Naive thymus-derived CD4-positive, alpha-beta T cell (primary cell): ENCODE measurements around the gene GABRQ. TPM values are rescaled to one million over a fixed set of nuclear protein-coding genes. Genes with fewer than 3 reads are reported as not detected.
"Not testable (repeated sequence)": the region's sequence is repeated elsewhere in the genome, so short reads cannot be mapped to it uniquely, and the experiment has no call there.

Experiments used
- ATAC-seq: fragments of 150-1000 bp; cut with Tn5 transposase; 2 replicates; pipeline ENCODE4 v1.10.0; 2021; ENCODE audit warnings: mild to moderate bottlenecking, moderate library complexity
- CTCF ChIA-PET: fragments of 350-600 bp; sonication (Branson Sonifier 250); formaldehyde crosslinking; loops from one replicate; lab custom pipeline; 2021; ENCODE audit warnings: antibody characterized with exemption; lab: Charles Lee
- POLR2A ChIA-PET: fragments of 350-600 bp; sonication (Branson Sonifier 250); formaldehyde crosslinking; loops from one replicate; lab custom pipeline; 2021; ENCODE audit warnings: antibody characterized with exemption, inconsistent platforms; lab: Charles Lee
- DNase-seq, 9 donors: peaks; one replicate each; pipeline versions ENCODE4 v3.0.0 to v3.0.0-alpha.2; 2020 to 2022; ENCODE audit warnings: mixed read lengths in 1 of 9
- H3K27ac ChIP-seq: one replicate; pipeline ENCODE4 v1.7.0; 2013; ENCODE audit warnings: mild to moderate bottlenecking, low read depth, low read length, moderate library complexity
- H3K27me3 ChIP-seq, 2 donors: one replicate each; pipeline ENCODE4 v1.7.0; 2013; ENCODE audit warnings: low read length in 2 of 2, mild to moderate bottlenecking in 2 of 2, moderate library complexity in 2 of 2; ENCODE audit not compliant: control insufficient read depth in 2 of 2, insufficient read depth in 2 of 2
- H3K36me3 ChIP-seq, 3 experiments: 1 replicate in 2 of 3; 2 replicates in 1 of 3; pipeline ENCODE4 v1.7.0; 2013; ENCODE audit warnings: low read length in 3 of 3, mild to moderate bottlenecking in 3 of 3, moderate library complexity in 1 of 3; ENCODE audit not compliant: insufficient read depth in 3 of 3, control insufficient read depth in 2 of 3
- H3K4me1 ChIP-seq, 2 donors: one replicate each; pipeline ENCODE4 v1.7.0; 2013; ENCODE audit warnings: low read length in 2 of 2, mild to moderate bottlenecking in 2 of 2, moderate library complexity in 1 of 2; ENCODE audit not compliant: control insufficient read depth in 2 of 2, insufficient read depth in 2 of 2
- H3K4me3 ChIP-seq: 2 replicates; pipeline ENCODE4 v1.7.0; 2013; ENCODE audit warnings: mild to moderate bottlenecking, low read length
- H3K9me3 ChIP-seq, 3 experiments: 1 replicate in 2 of 3; 2 replicates in 1 of 3; pipeline ENCODE4 v1.7.0; 2013; ENCODE audit warnings: low read length in 3 of 3; ENCODE audit not compliant: control insufficient read depth in 2 of 3
- H3K27ac Mint-ChIP-seq, 9 donors: one replicate each; pipeline ENCODE4 v1.8.0; 2020 to 2022; ENCODE audit warnings: mixed read lengths in 9 of 9, mild to moderate bottlenecking in 8 of 9, moderate library complexity in 5 of 9, inconsistent platforms in 2 of 9
- H3K27me3 Mint-ChIP-seq, 5 donors: one replicate each; pipeline ENCODE4 v1.8.0; 2021 to 2022; ENCODE audit warnings: mixed read lengths in 5 of 5, mild to moderate bottlenecking in 1 of 5
- H3K36me3 Mint-ChIP-seq, 5 donors: one replicate each; pipeline ENCODE4 v1.8.0; 2020 to 2022; ENCODE audit warnings: mixed read lengths in 5 of 5, mild to moderate bottlenecking in 3 of 5, inconsistent platforms in 1 of 5
- H3K4me1 Mint-ChIP-seq, 7 donors: one replicate each; pipeline ENCODE4 v1.8.0; 2020 to 2022; ENCODE audit warnings: mixed read lengths in 7 of 7, mild to moderate bottlenecking in 3 of 7, inconsistent platforms in 1 of 7
- H3K4me3 Mint-ChIP-seq, 10 donors: one replicate each; pipeline ENCODE4 v1.8.0; 2020 to 2022; ENCODE audit warnings: mild to moderate bottlenecking in 10 of 10, mixed read lengths in 10 of 10, moderate library complexity in 6 of 10, inconsistent platforms in 2 of 10
- H3K9me3 Mint-ChIP-seq, 11 donors: one replicate each; pipeline ENCODE4 v1.8.0; 2020 to 2022; ENCODE audit warnings: mixed read lengths in 11 of 11, mild to moderate bottlenecking in 4 of 11, inconsistent platforms in 1 of 11, moderate library complexity in 1 of 11
- intact Hi-C, 2 donors: fragments of 100-400 bp; cut with micrococcal nuclease; formaldehyde crosslinking; loops; one replicate each; pipeline ENCODE4 v1.15.1; 2023
- polyA plus RNA-seq, 2 donors: library from polyadenylated mRNA; unstranded; fragments of 300-500 nt; fragmentation: Illumina TruSeq; gene quantifications; one replicate each; pipeline ENCODE4 v1.2.3, GENCODE V29; 2021
- total RNA-seq, 6 experiments: library from RNA in 5 of 6; stranded (reverse) in 5 of 6; gene quantifications; 1 replicate in 5 of 6; 2 replicates in 1 of 6; pipeline ENCODE4 v1.2.3 and lab custom pipeline; 2021 to 2026

Gene GABRQ
- total and polyA plus RNA-seq, 7 experiments from 2014 or later = 0.07 TPM; not detected in 6

GRCh38 chrX:152656890-152657289 lies 19.2 kb downstream of the GABRQ start:
- CTCF ChIA-PET = no interaction called here
- Mint-ChIP-seq H3K36me3 (no peaks in the 10 kb centered on the region), H3K27me3 (peaks cover 0 to 10% (median 7%) of the 10 kb centered on the region in 5 donors), H3K27ac (no peak overlapping the region), H3K9me3 (peaks cover 0 to 1% (median 0%) of the 10 kb centered on the region in 11 donors), H3K4me3 (no peak overlapping the region), H3K4me1 (peaks cover 0 to 2% (median 0%) of the 10 kb centered on the region in 7 donors)
- Histone ChIP-seq H3K27me3 (no peaks in the 10 kb centered on the region), H3K4me3 (no peak overlapping the region), H3K4me1 (no peaks in the 10 kb centered on the region), H3K9me3 (no peaks in the 10 kb centered on the region), H3K36me3 (no peaks in the 10 kb centered on the region), H3K27ac (no peak overlapping the region)
- POLR2A ChIA-PET = no interaction called here
- ATAC-seq (no peak), DNase-seq (no peak)
- intact Hi-C loops = no loop called here

- Histone ChIP-seq H3K4me3 (no peak overlapping the region), H3K36me3 (no peaks in the 10 kb centered on the region), H3K27ac (no peak overlapping the region), H3K27me3 (no peaks in the 10 kb centered on the region), H3K4me1 (no peaks in the 10 kb centered on the region), H3K9me3 (no peaks in the 10 kb centered on the region)
- DNase-seq (no peak), ATAC-seq (no peak)
- intact Hi-C loops = no loop called here
- H3K36me3 Mint-ChIP-seq = no peaks in the 10 kb centered on the region
- POLR2A ChIA-PET = no interaction called here
- no peak overlapping the region for H3K27ac Mint-ChIP-seq
- peaks cover 0 to 2% (median 0%) of the 10 kb centered on the region in 7 donors for H3K4me1 Mint-ChIP-seq
- no peak overlapping the region for H3K4me3 Mint-ChIP-seq
- peaks cover 0 to 11% (median 5%) of the 10 kb centered on the region in 5 donors for H3K27me3 Mint-ChIP-seq
- CTCF ChIA-PET = no interaction called here
- peaks cover 0 to 4% (median 0%) of the 10 kb centered on the region in 11 donors for H3K9me3 Mint-ChIP-seq
Observed at GRCh38 chrX:152658302-152658701, 20.6 kb downstream of the GABRQ start.

GRCh38 chrX:152663086-152663485 lies 25.4 kb downstream of the GABRQ start:
- H3K9me3 Mint-ChIP-seq = peaks cover 0 to 30% (median 8%) of the 10 kb centered on the region in 11 donors
- H3K4me3 Mint-ChIP-seq = no peak overlapping the region
- H3K27me3 Mint-ChIP-seq = peaks cover 0 to 19% (median 7%) of the 10 kb centered on the region in 5 donors
- peaks cover 0 to 3% (median 0%) of the 10 kb centered on the region in 5 donors for H3K36me3 Mint-ChIP-seq
- no peaks in the 10 kb centered on the region for H3K27me3 ChIP-seq
- no peak overlapping the region for H3K27ac Mint-ChIP-seq
- H3K27ac ChIP-seq = no peak overlapping the region
- no peaks in the 10 kb centered on the region for H3K4me1 Mint-ChIP-seq
- intact Hi-C loops = loop anchor here in 1 of 2 donors (10.0 kb wide), 1 partner anchor 58 kb away; no protein-coding TSS in a partner anchor
- H3K9me3 ChIP-seq = peaks cover 0 to 5% (median 0%) of the 10 kb centered on the region in 3 experiments
- no peak overlapping the region for H3K4me3 ChIP-seq
- CTCF ChIA-PET = no interaction called here
- H3K36me3 ChIP-seq = no peaks in the 10 kb centered on the region
- no peaks in the 10 kb centered on the region for H3K4me1 ChIP-seq
- DNase-seq (no peak), ATAC-seq (no peak)
- POLR2A ChIA-PET = no interaction called here

- Mint-ChIP-seq H3K27ac (no peak overlapping the region), H3K4me3 (no peak overlapping the region), H3K27me3 (peaks cover 0 to 12% (median 4%) of the 10 kb centered on the region in 5 donors), H3K9me3 (peaks cover 0 to 7% (median 0%) of the 10 kb centered on the region in 11 donors), H3K36me3 (no peaks in the 10 kb centered on the region), H3K4me1 (no peaks in the 10 kb centered on the region)
- ATAC-seq (no peak), DNase-seq (no peak)
- CTCF ChIA-PET = no interaction called here
- Histone ChIP-seq H3K27ac (no peak overlapping the region), H3K9me3 (no peaks in the 10 kb centered on the region), H3K36me3 (no peaks in the 10 kb centered on the region), H3K27me3 (no peaks in the 10 kb centered on the region), H3K4me1 (no peaks in the 10 kb centered on the region), H3K4me3 (no peak overlapping the region)
- intact Hi-C loops = no loop called here
- POLR2A ChIA-PET = no interaction called here
Observed at GRCh38 chrX:152674135-152674534, 36.4 kb downstream of the GABRQ start.

GRCh38 chrX:152674652-152675051 lies 37.0 kb downstream of the GABRQ start:
- H3K4me1 Mint-ChIP-seq, H3K4me3 Mint-ChIP-seq, H3K9me3 Mint-ChIP-seq, H3K9me3 ChIP-seq, DNase-seq, H3K27ac Mint-ChIP-seq, CTCF ChIA-PET, H3K4me1 ChIP-seq, H3K4me3 ChIP-seq, H3K36me3 ChIP-seq, intact Hi-C loops, POLR2A ChIA-PET, ATAC-seq, H3K27me3 ChIP-seq, H3K27ac ChIP-seq, H3K36me3 Mint-ChIP-seq: not testable (repeated sequence)
- peaks cover 0 to 12% (median 2%) of the 10 kb centered on the region in 5 donors for H3K27me3 Mint-ChIP-seq

GRCh38 chrX:152681012-152681411 lies 43.3 kb downstream of the GABRQ start:
- intact Hi-C loops, H3K4me3 Mint-ChIP-seq, H3K27ac Mint-ChIP-seq, H3K4me1 ChIP-seq, H3K36me3 Mint-ChIP-seq, H3K36me3 ChIP-seq, H3K27me3 Mint-ChIP-seq, H3K4me1 Mint-ChIP-seq, H3K4me3 ChIP-seq, ATAC-seq, DNase-seq, H3K9me3 Mint-ChIP-seq, POLR2A ChIA-PET, H3K9me3 ChIP-seq, CTCF ChIA-PET, H3K27me3 ChIP-seq, H3K27ac ChIP-seq: not testable (repeated sequence)
